ENCODE measurements around the gene CAV3.

Gene CAV3

DNA sequence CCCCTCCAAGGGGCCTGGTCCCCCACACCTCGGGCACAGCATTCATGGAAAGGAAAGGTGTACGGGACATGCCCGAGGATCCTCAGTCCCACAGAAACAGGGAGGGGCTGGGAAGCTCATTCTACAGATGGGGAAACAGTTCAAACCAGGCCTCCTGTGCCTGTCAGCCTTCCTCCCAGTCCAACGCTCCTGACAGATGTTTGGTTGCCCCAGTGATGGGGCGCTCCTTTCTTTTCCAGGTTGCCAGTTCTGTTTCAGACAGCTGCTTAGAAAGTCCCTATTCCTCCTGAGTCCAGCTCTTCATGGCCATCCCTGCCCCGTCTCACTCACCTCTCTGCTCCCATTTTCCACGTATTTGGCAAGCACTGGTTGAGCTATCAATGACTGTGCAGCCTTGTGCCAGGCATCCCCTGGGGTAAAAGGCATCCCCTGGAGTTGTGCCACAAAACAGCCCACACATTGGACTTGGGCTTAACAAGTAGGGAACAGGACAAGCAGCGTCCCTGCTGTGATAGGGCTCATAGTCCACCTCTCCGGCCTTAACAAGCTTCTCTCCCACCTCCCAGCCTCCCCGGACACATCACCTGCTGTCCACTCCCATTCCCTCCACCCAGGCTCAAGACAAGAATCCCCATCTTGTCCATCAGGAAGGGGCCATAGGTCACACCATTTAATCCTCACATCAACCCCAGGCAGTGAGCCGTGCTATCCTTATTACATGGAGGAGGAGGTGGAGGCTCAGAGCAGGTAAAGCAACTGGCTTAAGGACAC, 29.2 kb downstream of the CAV3 start:
- DNase-seq: no peak

DNA sequence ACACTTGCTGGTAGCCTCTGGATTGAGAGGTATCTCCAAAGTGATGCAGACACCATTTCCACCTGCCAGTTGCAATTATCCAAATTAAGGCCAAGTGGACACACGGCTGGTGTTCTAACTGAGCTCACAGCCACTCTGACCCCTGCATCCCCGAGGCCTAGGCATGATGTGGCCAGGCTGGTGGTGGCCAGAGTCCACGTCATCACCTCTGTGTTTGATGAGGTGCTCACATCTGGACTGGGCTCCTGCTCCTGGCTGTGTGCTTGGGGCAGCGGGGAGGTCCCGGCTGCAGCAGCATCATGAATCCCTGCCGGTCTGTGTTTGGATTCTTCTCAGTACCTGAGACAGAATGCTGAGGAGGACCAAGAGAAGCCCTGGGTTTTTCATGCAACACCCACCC, 30.9 kb downstream of the CAV3 start:
- DNase-seq: no peak

DNA sequence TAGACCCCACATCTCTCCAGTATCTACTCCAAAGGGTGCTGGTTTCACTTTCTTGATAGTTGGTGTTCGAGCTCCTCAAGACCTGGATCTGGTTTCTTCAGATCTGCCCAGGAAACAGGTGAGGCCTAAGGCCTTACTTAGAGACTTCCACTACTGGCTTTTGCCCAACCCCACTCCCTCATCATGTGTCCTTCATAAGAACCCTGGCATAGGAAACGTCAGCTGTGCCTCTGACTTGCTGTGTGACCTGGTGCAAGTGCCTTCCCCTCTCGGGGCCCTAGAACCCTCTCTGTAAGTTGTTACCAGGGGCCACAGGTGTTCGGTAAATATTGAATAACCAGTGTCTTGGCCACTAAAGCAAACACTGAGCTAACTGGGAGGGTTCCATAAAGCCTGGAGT, 31.9 kb downstream of the CAV3 start:
- no peak for DNase-seq

DNA sequence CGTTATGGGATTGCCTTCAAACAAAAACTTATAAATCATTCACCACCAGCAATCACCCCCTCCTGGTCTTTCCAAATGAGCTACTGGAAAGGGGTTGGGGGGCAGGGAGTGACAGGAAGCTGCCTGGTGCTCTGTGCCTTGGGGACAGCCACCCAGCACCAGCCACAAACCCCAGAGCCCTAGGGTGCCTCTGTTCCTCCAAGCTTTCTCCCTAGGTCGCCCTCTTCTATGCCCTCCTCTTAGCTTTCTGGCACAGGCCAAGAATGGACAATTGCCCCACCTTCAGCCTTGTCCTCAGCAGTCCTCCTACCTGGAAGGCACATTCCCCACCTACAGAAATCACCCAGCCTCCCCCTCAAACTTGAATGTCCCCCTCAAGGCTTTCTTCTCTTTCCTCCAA, 32.5 kb downstream of the CAV3 start:
- DNase-seq: no peak

DNA sequence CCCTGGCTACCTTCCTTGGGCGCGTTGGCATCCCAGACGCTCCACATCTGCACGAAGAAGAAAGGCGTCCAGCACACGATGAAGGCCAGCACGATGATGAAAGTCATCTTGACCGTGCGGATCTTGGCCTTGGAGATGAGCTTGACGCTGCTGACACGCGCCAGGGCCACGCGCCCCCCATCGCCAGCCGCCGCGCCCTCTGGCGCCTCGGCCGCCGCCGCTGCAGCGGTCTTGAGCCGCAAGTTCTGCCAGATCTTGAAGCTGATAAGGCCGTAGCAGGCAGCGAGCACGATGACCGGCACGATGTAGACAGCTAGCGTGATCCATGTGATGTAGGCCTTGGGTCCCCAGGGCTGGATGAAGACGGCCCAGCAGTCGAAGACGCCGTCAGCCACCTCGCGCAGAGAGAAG, 33.7 kb downstream of the CAV3 start:
- DNase-seq: no peak

DNA sequence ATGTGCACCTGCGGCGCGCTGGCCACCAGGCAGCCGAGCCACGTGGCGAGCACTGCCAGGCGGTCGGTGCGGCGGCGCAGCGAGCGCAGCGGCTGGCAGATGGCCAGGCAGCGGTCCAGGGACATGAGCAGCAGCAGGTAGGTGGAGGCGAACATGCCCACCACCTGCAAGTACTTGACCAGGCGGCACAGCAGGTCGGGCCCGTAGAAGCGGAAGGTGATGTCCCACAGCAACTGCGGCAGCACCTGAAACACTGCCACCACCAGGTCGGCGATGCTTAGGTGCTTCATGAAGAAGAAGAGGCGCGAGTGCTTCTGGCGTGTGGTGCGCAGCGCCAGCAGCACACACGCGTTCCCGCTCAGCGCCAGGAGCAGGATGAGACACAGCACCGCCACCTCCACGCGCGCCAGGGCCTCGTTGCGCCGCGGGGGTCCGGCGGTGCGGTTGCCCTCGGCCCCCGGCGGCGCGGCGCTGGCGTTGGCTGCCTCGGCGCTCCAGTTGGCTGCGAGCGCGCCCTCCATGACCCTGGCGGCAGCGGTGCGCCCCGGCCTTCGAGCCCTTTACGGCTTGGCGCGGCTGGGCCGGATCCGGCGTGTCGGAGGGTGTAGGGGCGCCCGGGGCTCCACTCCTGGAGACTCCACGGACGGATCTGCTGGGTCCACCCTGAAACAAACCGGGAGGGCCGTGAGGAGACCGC, 34.2 kb downstream of the CAV3 start:
- DNase-seq: no peak

DNA sequence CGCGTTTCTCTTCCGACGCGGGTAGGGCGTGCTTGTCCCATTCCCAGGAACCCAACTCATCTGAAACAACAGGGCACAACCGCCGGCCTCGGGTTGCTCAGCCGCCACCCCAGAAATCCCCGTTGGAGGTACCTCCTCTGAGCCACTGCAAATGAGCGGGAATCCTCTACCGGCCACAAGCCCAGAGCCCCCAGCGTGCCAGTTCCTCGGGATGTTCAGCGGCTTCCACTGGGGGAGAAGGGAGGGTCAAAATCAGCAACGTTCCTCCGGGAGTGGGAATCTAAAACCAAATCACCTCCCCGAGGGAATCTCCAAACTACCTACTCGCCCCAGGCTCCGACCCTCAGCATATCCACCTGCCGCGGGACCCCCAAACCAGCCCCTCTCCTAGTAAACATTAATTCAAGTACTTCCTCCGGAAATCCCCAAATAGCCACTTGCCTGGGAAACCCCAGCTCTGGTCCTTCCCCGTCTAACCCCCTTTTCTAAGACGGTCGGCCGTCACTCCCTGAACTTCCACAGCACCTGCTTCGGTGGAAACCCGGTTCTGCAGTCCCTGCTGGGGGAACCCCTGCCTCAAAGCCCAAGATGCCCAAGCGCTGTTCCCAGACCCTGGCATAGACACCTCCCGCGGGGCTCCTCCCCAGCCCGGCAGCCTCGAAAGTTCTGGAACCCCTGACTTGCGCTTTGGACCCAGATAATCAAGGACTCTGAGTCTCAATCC, 34.9 kb downstream of the CAV3 start:
- DNase-seq: no peak

DNA sequence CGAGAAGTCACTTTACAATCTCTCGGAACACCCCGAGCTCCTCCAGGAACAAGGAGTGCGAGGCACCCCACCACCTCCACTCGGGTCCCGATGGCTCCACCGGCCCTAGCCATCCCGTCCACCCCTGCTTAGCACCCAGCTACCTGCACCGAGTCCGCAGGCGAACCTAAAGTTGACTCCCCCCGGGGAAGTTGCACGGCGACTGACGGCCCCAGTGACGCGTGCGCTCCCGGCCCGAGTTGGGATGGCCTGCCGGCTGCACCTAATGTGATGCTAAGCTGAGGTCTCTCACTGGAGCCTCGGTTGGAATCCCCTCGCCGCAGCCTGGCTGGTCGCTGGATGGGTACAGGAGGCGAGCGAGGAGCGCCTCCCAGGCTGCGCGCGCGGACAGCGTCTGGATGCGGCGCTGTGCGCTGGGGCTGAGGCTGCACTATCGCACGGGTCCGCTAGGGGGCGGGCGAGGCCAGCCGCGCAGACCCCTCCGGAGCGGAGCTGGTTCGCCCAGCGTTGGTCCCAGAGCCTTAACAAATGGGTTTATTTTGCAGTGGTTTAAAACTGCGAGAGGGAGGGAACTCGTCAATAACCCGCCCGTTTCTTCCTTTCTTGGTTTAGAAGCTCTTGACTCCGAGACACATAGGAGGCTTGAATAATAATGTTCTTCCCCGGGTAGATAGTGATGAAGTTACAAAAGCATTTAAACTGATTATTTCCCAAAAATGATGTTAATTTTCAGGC, 35.7 kb downstream of the CAV3 start, which contains the start of gene OXTR:
Gene OXTR (minus strand): TSS at position 526 of the 735 bp plus-strand sequence. CDS start 1,426 bp downstream, outside the sequence.
- peak; percentile 33 for DNase-seq

DNA sequence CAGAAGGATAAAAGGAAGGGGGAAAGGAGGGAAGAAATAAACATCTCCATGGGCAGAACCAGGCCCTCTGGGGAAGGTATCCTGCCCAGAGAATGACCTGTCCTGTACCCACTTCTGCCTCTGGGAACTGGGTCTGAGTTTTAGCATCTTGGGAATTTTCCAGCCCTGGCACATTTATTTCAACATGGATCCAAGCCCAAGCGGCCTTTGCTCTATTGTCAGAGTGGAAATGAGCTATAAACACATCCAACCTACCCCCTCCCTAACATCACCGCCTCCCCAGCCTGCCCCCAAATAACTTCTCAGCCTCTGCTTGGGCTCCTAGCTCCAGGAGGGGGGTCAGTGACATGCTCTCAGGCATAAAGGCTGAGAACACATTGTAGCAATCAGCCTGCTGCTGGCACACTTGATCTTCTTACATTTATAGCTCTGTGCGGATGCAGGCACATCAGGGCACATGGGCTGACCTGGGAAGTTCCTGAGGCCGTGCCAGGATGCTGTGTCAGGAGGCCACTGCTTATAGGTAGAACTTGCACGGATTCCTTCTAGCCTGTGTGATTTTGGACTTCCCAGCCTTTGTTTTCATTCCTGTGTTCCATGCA, 40.4 kb downstream of the CAV3 start:
- no peak for DNase-seq

DNA sequence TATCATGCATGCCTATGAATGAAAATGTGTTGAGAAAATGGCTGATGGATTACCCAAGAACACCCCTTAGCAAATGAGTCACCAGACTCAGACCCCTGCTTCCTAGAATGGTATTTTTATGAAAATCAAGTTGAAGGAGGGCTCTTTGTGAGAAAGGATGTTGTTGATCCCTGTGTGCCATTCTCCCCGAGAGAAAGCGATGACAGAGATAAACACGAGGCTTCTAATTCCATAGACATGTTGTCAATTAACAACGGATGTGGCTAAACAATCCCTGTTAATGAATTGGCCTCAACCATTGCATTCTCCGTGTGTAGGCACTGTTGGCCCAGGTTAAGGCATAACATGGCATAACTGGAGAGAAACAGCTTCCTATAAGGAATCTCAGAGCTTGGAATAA, 41.6 kb downstream of the CAV3 start:
- no peak for DNase-seq

DNA sequence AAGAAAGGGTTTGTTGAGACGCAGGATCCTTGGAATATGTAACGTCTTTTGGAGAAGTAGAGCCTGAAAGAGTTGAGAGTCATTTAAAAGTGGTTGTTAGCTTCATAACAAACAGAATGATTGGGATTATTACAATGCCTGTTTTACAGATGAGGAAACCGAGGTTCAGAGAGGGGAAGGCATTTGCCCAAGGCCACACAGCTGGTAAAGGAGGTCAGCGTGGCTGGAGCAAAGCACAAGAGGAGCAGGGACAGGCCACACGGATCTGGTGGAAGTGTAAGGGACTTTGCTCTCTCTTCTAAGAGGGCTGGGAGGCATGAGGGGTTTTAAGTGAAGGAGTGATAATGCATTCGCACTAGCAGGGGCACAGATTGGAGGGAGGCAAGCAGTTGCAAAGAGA, 42.0 kb downstream of the CAV3 start:
- no peak for DNase-seq

DNA sequence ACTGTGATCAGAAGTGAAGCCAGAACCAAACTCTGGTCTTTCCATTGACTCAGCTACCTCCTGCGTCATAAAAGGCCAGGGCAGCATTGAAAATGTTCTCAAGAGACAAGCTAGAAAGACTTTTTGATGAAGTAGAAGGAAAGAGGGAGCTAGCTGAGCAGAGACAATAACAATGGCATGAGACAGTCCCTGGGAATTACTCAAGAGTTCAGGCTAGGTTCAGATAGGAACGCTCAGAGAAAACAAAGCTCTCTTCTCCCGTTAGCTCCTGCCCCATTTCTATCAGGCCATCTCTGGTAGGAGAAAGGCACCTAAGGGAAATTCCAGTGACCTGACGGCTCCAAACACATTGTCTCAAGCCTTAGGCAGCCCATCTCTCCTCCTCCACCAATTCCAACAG, 42.8 kb downstream of the CAV3 start:
- no peak for DNase-seq

DNA sequence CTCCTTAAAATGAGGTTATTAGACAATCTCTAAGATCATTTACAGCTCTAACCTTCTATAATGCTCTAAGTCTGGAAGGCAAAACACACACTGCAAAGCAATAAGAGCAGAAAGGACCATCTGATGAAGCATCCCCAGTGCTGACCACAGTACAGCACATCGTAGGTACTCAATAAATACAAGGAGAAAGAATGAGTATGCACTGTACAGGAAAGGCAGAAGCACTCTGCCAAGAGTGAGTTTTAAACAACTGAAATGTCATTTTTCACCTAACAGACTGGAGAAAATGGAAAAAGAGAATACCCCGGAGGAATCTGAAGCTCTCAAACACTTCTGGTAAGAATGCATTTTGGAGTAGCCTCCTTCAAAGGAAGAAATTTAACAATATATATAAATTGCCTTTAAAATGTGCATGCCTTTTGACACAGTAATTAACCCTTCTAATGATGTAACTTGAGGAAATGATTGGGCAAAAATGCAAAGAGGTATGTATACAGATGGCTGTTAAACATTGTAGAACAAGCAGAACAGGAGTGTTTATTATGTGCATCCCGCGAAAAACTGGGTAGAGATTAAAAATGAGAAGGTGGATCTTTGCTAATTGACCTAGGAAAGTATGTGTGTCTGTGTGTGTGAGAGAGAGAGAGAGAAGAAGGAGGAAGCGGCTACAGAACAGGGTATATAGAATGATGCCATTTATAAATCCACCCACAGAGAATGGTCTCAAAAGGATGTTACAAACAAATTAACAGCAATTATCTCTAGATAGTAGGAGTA, 43.8 kb downstream of the CAV3 start:
- no peak for DNase-seq

DNA sequence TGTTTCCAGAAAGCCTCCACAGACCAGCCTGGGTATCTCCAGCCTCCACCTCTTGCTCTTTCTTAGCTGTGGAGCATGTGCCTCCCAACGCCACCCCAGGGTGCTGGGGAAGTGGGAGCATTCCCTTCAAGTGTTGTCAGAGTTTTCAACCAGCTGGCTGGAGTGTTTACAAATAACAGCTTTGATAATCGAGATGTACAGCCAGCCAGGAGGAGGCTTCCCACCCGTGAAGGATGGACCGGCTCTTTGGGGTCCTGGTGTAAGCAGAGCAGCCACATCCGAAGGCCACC, 44.3 kb downstream of the CAV3 start:
- DNase-seq: no peak

DNA sequence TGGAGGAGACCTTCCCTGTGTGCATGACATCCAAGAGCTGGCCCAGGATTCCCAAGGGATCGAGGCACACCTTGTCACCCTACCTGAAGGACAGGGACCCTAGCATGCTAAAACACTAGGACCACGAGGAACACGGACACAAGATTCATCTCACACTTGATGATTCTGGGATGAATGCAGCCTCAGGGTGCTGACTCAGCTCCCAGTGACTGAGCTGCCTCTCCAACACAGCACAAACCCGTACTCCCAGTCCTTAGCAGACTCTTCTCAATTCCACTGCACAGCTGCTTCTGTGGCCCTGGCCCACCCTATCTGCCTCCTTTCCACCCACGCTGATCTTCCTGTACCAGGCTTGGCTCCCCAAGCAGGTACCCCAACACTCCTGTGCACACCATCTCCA, 44.9 kb downstream of the CAV3 start:
- DNase-seq: no peak

DNA sequence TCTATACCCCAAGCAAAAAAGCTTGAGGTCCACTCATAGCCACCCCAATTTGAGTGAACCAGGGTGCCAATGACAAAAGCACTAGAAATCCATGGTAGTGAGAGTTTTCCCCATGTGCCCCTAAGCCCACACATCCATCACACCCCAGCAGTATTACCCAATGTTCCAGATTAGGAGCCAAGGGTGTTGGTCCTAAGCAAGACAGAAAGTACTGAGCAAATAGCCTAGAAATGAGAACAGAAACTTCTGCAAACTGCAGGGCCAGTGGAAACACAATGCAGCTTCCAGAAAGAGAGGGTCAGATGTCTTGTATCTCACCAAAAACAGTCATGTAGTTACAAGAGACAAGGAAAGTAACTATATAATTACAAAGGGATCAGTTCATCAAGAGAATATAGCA, 46.7 kb downstream of the CAV3 start:
- DNase-seq: no peak

DNA sequence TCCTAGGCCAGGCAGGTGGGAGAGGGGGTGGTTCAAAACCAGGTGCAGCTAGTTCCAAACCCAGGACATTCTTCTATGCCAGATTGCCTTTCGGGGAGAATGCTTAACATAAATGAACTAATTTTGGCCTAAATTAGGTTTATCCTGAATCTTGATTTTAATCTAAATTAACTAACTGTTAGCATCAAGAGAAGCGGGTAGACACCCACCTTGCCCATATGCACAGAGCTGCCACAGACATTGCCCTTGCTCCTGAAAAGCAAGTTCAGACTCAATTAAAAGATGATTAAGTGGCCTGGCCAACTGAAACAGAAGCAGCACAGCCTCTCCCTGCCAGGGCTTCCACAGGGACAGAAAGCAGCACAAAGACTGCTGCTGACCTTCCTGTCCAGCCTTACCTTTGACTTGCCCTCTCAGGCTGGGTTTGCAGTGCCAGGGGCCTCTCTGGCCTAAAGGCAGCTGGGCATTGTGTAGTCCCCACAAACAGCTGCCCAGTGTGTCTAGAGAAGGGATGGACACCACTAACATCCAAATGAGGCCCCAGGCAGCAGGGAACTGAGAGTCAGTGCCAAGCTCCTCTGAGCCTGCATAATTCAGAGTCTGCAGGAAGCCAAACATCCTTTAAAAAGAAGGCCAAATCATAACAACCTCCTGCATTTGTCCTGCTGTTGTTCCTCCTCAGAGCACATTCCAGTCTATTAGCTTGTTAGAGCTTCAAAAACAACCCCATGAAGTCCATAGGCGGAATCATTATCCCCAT, 51.3 kb downstream of the CAV3 start:
- no peak for DNase-seq

DNA sequence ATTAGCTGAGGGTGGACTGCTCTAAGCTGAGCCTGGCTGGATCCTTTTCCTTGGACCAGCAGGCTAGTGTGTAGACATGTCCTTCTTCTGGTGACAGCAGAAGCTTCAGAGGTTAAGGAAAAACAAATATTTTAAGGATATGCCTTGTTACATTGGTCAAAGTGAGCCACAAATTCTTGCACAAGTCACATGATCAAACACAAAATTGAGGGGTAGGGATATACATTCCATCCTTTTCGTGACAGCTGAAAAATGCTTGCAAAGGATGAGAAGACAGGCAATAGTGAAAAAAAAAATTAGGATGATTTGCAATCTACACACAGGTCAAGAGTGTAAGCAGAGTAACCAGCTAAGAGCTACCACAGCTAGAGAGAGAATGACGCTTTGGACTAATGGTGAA, 56.9 kb downstream of the CAV3 start:
- no peak for DNase-seq

DNA sequence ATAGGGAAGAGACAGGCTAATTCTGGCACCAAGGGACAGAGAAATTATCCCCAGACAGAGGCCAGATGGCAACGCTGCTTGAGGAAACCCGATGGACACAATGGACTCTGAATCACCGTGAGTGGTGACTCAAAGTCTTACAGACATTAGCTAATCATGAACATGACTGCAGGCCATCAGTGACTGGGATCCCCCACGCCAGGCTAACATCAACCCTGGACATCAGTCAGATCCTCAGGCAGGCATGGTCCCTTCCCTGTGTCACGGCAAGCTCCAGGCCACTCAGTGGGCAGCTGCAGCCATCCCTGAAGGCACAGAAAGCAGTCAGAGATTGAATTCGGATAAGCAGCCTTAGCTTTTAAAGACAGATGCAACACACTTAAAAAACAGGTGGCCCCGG, 59.6 kb downstream of the CAV3 start:
- no peak for DNase-seq

DNA sequence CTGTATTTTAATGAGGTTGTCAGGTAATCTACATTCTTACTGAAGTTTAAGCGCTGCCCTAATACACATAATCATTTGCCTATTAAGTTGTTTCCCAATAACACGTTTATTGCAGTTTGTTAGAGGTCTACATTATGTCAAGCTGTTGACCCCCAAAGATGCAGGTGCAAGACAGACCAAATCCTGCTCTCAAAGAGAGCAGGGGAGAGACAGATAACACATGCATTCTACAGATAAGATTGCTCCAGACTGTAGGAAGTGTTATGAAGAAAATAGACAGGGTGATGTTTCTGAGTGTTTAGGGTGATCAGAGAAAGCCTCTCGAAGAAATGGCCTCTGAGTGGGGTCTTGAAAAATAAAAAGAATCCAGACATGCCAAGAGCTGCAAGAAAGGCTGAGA, 60.6 kb downstream of the CAV3 start:
- DNase-seq: no peak

Measured in CD4-positive, alpha-beta T cell treated with Interleukin-4 for 4 hours (primary cell).